SIG-M5 (cell line): ENCODE measurements around the gene FAS.

Experiments used
- DNase-seq: peaks from one replicate; lab custom pipeline; 2025; lab: John Stamatoyannopoulos, UW

The FAS gene

DNA sequence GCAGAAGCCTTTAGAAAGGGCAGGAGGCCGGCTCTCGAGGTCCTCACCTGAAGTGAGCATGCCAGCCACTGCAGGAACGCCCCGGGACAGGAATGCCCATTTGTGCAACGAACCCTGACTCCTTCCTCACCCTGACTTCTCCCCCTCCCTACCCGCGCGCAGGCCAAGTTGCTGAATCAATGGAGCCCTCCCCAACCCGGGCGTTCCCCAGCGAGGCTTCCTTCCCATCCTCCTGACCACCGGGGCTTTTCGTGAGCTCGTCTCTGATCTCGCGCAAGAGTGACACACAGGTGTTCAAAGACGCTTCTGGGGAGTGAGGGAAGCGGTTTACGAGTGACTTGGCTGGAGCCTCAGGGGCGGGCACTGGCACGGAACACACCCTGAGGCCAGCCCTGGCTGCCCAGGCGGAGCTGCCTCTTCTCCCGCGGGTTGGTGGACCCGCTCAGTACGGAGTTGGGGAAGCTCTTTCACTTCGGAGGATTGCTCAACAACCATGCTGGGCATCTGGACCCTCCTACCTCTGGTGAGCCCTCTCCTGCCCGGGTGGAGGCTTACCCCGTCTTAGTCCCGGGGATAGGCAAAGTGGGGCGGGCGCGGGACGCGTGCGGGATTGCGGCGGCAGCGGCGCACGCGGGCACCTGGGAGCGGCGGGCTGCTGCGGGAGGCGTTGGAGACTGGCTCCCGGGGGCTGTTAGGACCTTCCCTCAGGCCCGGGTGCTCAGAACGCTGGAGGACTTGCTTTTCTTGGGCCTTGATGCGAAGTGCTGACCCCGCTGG lies at the start of gene FAS:
FAS (plus strand) TSS at position 415 of the 777 bp plus-strand sequence; CDS start at position 494, 79 bp downstream.
- DNase-seq, result no peak

- DNase-seq, result no peak
Measured at GRCh38 chr10:88941026-88941425, 49.6 kb upstream of the FAS start.

DNA sequence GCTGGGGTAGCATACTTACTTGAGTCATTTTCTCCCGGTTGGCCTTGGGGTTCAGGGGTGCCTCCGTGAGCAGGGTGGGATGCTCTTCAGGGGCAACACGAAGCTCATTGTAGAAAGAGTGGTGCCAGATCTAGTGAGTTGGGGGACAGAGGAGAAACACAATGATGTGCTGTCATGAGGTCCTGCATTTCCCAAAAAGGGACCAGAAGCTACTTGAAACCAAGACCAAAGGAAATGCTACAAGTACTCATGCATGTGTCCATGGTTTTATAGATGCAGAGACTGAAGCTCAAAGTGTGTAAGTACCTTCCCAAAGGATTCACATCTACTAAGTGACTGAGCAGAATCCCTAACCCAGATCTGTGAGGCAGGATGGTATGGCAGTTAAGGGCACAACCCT lies 46.8 kb upstream of the FAS start:
- DNase-seq, result no peak

DNA sequence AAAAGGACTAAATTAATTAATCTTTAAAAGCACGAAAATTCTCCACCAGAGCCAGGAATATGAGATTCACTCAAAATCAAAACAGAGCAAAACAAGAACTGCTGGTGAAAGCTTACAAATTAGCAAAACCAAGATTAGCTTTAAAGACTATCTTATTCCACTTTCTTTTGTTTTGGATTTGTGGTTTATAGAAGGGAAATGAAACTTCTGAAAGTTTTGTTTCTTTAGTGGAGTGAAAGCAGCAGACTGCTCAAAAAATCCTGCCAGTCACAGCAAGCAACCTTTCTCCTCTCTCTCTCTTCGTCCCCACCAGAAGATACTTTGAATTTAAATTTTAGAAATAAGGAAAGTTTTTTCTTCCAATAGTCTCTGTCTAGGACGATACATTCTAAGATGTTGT lies 45.8 kb upstream of the FAS start:
- no peak for DNase-seq

DNA sequence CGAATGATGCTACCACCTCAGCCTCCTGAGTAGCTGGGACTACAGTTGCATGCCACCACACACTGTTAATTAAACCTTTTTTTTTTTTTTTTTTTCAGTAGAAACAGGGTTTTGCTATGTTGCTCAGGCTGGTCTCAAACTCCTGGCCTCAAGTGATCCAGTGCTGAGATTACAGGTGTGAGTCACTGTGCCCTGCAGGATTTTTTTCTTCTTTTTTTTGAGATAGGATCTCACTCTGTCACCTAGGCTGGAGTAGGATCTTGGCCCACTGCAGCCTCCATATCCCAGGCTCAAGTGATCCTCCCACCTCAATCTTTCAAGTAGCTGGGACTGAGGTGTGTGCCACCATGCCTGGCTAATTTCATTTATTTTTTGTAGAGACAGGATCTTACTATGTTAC lies 44.4 kb upstream of the FAS start:
- no peak for DNase-seq

DNA sequence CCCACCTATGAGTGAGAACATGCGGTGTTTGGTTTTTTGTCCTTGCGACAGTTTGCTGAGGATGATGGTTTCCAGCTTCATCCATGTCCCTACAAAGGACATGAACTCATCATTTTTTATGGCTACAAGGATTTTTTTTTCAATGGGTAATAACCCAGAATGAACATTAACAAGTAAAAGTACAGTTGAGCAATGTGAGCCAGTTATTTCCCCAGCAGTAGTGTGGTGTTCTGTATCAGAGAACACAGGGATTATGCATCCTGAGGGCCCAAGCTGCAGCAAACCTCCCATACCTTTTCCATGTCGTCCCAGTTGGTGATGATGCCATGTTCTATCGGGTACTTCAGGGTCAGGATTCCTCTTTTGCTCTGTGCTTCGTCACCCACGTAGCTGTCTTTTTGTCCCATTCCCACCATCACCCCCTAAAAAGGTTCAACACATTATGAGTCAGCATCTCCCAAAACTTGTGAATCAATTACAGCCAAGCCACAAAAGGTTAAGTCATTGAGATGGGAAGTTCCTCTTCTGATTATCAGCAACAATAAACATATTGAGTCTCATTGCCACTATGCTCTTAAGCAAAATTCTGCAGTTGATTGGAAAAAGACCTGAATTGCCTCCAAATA lies 43.5 kb upstream of the FAS start:
- no peak for DNase-seq

DNA sequence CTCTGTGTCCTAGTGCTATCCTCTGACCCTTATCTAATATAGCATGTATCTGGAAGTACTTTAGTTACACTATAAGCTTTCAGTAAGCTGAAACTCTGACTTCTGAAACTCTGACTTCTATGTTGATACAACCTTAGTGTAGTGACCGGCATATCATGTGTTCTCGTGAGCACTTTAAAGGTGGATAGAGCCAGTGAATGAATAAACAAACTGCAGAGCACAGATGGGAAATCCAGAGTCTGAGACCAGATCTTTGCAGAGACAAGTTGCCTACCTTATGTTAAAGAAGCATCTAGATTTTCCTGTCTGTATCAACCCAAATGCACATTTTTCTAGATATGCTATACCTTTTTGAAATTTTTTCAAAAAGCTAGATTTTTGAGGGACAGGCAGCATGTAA lies 41.5 kb upstream of the FAS start:
- DNase-seq, result no peak

GRCh38 chr10:88949912-88950837 lies 40.4 kb upstream of the FAS start:
- no peak for DNase-seq

DNA sequence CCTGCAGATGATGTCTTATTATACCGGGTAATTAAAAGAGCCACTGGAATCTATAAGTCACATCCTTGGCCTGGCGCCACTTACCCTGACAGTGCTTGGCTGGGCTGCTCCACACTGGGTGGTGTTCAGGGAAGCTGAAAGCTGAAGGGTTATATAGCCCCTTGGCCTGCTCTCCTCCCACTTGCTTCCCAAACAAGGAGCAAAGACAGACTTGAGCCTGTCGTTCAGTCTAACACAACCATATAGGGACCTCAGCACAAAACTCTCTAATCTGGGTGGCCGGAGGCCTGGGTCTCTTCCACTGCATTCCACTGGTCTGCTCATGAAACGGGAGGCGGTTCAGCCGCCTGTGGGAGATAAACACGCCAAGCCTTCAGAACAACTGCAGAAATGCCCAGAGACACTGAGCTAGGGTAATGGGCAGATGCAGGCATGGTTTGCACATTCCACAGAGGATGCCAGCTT lies 37.9 kb upstream of the FAS start, which contains the start of gene ACTA2:
ACTA2 (minus strand) TSS at position 127 of the 465 bp plus-strand sequence. CDS start 3,843 bp downstream, outside the sequence.
- DNase-seq, result no peak

DNA sequence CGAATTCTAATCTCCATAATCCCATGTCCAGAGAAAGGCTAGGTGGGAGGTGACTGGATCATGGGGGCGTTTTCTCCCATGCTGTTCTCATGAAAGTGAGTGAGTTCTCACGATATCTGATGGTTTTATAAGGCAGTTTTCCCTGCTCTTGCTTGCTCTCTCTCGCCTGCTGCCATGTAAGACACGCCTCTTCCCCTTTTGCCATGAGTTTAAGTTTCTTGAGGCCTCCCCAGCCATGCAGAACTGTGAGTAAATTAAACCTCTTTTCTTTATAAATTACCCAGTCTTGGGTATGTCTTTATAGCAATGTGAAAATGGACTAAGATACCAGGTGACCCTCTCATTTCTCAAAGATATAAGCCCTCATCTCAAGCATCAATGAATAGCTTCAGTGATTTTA lies 36.9 kb upstream of the FAS start:
- no peak for DNase-seq

- DNase-seq, result no peak
Measured at GRCh38 chr10:88954458-88955083, 36.0 kb upstream of the FAS start.

DNA sequence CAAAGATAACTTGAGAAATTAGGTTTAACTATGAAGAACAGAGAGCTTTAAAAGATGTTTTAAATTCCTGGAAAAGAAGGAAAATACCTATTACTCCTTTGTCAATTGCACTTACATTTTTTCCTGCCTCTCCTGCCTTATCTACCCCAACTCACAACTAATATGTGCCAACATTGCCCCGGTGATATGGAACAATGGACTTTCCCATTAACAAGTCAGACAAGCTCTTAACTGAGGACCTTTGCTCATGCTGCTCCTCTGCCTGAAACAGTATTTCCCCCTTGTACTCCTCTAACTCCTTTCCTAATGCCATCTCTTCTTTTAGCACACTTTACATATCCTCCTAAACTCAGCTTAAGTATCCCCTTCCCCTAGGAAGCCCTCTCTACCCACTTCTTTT lies 33.2 kb upstream of the FAS start:
- DNase-seq, result no peak

GRCh38 chr10:88958721-88959120 lies 31.9 kb upstream of the FAS start:
- no peak for DNase-seq

DNA sequence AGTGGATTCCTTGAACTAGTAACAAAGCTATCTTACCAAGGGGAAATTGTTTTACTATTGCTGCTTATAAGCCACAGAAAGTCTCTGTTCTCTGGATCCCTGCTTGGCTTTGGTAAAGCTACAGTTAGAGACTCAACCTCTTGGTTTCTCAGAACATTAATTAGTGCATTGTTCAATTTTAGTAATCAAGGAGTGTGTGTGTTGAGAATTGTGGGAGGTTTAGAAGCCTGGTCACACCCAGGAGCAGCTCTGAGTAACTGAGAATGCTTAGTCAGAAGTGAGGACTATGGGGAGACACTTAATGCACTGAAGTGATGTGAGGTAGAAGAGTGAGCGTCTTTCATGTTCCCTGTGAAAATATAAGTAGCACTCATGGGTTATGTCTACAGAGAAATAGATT lies 29.8 kb upstream of the FAS start:
- no peak for DNase-seq

DNA sequence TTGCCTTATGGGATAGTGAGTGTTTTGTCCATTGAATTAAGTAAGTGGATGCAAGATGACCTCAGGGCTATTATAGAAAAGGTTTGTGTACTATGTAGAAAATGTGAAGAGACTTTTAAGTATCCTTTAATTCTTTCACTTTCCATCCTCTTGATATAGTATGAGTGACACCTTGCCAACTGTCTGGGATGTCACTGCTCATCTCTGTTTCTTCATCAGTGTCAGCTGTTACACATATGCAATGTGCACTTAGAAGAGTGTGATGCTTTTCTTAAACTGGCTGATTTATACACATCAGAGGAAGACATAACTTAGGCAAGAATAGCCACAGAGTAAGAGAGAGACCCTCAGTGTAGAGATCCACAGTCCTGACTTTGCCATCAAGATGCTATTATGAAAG lies 29.3 kb upstream of the FAS start:
- no peak for DNase-seq

DNA sequence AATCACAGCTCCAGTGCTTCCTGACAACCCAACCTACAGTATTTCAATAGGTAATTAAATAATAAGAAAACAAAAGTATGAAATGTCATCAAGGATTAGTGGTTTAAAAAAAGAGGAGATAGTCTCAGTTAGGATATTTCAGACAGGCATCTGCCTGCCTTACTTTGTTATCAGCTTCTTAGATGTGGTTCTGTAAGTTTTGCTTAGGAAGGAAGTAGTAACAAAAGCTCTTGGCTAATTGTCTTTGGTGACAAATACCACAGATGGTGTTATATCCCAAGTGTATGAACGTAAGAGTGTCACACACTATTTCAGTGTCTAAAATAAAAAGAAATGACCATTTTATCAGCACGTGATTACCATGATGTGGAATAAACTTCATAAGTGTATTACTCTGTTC lies 28.3 kb upstream of the FAS start:
- no peak for DNase-seq

- no peak for DNase-seq
Measured at GRCh38 chr10:88963318-88963717, 27.3 kb upstream of the FAS start.

DNA sequence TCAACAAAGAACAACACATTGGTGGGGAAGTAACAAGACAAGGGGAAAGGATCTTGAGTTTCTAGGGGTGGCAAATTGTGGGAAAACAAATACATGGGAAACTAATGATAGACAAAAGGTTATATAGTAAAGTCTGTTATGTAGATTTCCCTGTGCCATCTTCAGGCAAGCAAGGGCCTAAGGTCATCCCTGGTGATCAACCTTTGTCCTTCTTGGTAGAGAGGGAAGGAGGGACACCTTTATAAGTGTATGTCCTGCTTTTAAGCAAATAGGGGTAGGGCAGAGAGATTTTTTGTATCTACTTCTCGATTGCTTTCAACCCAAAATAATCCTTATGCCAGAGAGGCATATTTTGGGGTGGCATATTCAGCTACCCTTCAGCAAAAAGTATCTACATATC lies 26.2 kb upstream of the FAS start:
- no peak for DNase-seq

DNA sequence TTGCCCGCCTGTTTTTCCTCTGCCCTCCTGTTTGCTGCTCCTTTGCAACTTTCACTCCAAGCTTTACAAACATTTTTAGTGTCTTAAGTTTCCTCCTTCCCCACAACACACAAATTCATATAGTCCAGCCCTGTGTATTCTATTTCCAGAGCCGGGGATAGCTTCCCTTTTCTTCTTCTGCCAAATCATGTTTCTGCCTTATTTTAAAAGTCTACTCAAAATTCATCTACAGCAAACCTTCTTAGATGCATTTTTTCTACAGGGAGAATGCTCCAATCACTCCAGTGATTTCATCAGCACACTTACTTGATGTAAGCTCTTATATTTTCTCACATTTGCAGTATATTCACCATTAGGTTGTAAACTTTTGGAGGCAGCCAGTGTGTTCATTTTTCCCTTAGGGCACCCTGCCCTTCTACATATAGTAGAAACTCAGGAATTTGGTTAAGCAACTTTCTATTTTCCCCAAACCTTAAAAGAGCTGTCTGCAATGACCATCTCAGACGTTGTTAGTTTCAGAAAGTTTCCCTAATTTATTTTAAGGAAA lies 25.7 kb upstream of the FAS start:
- no peak for DNase-seq

GRCh38 chr10:88966797-88967196 lies 23.8 kb upstream of the FAS start:
- DNase-seq, result no peak

DNA sequence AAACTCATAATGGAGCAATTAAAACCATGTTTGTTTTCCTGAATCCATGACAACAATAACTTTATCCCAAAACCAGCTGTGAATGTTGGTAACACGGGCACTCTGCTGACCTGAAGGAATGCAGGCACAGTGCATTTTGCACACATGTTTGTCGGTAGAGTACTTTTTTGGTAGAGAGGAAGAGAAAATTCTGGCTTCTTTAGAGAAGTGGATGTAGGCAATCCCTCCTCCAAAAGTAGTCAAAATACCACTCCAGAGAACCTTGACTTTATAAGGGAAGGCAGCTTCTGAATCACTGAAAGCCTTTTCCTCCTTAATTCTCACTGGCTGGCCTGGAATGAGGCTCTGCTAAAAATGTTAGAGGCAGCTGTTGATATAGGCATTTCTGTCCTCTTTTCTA lies 22.2 kb upstream of the FAS start:
- DNase-seq, result no peak
